H1 (cell line): ENCODE results near the gene TRMT2B. TPM values are rescaled to one million over a fixed set of nuclear protein-coding genes. Genes with fewer than 3 reads are reported as not detected.
"Not testable (repeated sequence)": the region's sequence is repeated elsewhere in the genome, so short reads cannot be mapped to it uniquely, and the experiment has no call there.

ENCODE experiments used
- CTCF ChIA-PET: fragments of 300-600 bp; sonication (Branson Sonifier 250); formaldehyde crosslinking; loops from one replicate; lab custom pipeline; 2021; ENCODE audit not compliant: partially characterized antibody; lab: Charles Lee
- POLR2A ChIA-PET: fragments of 300-600 bp; sonication (Branson Sonifier 250); formaldehyde crosslinking; loops from one replicate; lab custom pipeline; 2021; ENCODE audit warnings: inconsistent platforms; ENCODE audit not compliant: partially characterized antibody; lab: Charles Lee
- DNase-seq, 2 experiments: peaks; one replicate each; pipeline versions ENCODE4 v3.0.0 to v3.0.0-alpha.2; 2010 to 2022; ENCODE audit warnings: low spot score in 2 of 2, low read depth in 1 of 2, mixed read lengths in 1 of 2
- FAIRE-seq: peaks from 2 replicates; lab custom pipeline; 2011; peaks lifted over from hg19 to GRCh38; lab: Jason Lieb, UNC
- H2AFZ ChIP-seq: 2 replicates; pipeline ENCODE4 v1.8.1; 2012; ENCODE audit warnings: low read length, inconsistent platforms
- H2AK5ac ChIP-seq: 2 replicates; pipeline ENCODE4 v1.6.1; 2013; ENCODE audit warnings: low read depth, low read length
- H2BK120ac ChIP-seq: replicated peaks from 2 replicates; pipeline ENCODE3; 2013; ENCODE audit warnings: low read depth, low read length, inconsistent platforms
- H2BK12ac ChIP-seq: 2 replicates; pipeline ENCODE4 v1.6.1; 2013; ENCODE audit warnings: low read depth, low read length
- H2BK15ac ChIP-seq: 2 replicates; pipeline ENCODE4 v1.6.1; 2013; ENCODE audit warnings: low read length
- H2BK20ac ChIP-seq: 2 replicates; pipeline ENCODE4 v1.6.1; 2013; ENCODE audit warnings: low read length
- H2BK5ac ChIP-seq: 2 replicates; pipeline ENCODE4 v1.6.1; 2013; ENCODE audit warnings: low read depth, low read length
- H3K14ac ChIP-seq: 2 replicates; pipeline ENCODE4 v1.6.1; 2013; ENCODE audit warnings: inconsistent platforms; ENCODE audit not compliant: insufficient read length
- H3K18ac ChIP-seq: 2 replicates; pipeline ENCODE4 v1.6.1; 2013; ENCODE audit warnings: low read length; ENCODE audit errors: extremely low read depth
- H3K23ac ChIP-seq: 2 replicates; pipeline ENCODE4 v1.6.1; 2013; ENCODE audit warnings: inconsistent platforms; ENCODE audit not compliant: insufficient read length
- H3K23me2 ChIP-seq: 2 replicates; pipeline ENCODE4 v1.6.1; 2013; ENCODE audit warnings: low read depth, low read length
- H3K27ac ChIP-seq: 2 replicates; pipeline ENCODE4 v1.6.1; 2011; ENCODE audit warnings: low read depth, low read length, inconsistent platforms
- H3K27me3 ChIP-seq, 4 experiments: replicated peaks in 1 of 4; 1 replicate in 1 of 4; 2 replicates in 3 of 4; pipeline versions ENCODE4 v1.6.1 to v1.8.1; 2011 to 2013; ENCODE audit warnings: low read length in 3 of 4, mild to moderate bottlenecking in 3 of 4, inconsistent platforms in 2 of 4, mixed read lengths in 2 of 4, moderate library complexity in 1 of 4; ENCODE audit not compliant: control insufficient read depth in 3 of 4, insufficient read depth in 3 of 4; ENCODE audit errors: extremely low read depth in 1 of 4
- H3K36me3 ChIP-seq, 4 experiments: 2 replicates each; pipeline versions ENCODE4 v1.6.1 to v1.8.1; 2011 to 2013; ENCODE audit warnings: mild to moderate bottlenecking in 4 of 4, low read length in 3 of 4, moderate library complexity in 2 of 4, control low read depth in 1 of 4, inconsistent platforms in 1 of 4; ENCODE audit not compliant: insufficient read depth in 4 of 4, control insufficient read depth in 2 of 4
- H3K4ac ChIP-seq: replicated peaks from 2 replicates; pipeline ENCODE3; 2013; ENCODE audit warnings: low read length, low read depth, mixed read lengths, inconsistent platforms; ENCODE audit not compliant: insufficient read length
- H3K4me1 ChIP-seq, 4 experiments: replicated peaks in 1 of 4; 1 replicate in 1 of 4; 2 replicates in 3 of 4; pipeline versions ENCODE4 v1.6.1 to v1.8.1; 2011 to 2013; ENCODE audit warnings: low read length in 3 of 4, inconsistent platforms in 2 of 4, mixed read lengths in 1 of 4; ENCODE audit not compliant: insufficient read depth in 4 of 4, control insufficient read depth in 3 of 4
- H3K4me2 ChIP-seq, 2 experiments: 2 replicates each; pipeline versions ENCODE4 v1.6.1 to v1.8.1; 2011 to 2013; ENCODE audit warnings: low read depth in 2 of 2, low read length in 2 of 2, control low read depth in 1 of 2, inconsistent platforms in 1 of 2, mild to moderate bottlenecking in 1 of 2; ENCODE audit not compliant: insufficient read depth in 1 of 2
- H3K4me3 ChIP-seq, 4 experiments: fragments of 200-600, 300-600 bp in 1 of 4; sonication (generic), shearing (Covaris generic), sonication (Bioruptor Twin) in 1 of 4; 2 replicates each; pipeline versions ENCODE4 v1.5.1 to v1.8.1; 2011 to 2016; ENCODE audit warnings: low read length in 4 of 4, low read depth in 3 of 4, control low read depth in 2 of 4, inconsistent platforms in 2 of 4, mild to moderate bottlenecking in 2 of 4, mixed read lengths in 1 of 4, moderate library complexity in 1 of 4; ENCODE audit not compliant: insufficient read depth in 2 of 4; ENCODE audit errors: extremely low read depth in 1 of 4
- H3K56ac ChIP-seq: replicated peaks from 2 replicates; pipeline ENCODE3; 2013; ENCODE audit warnings: low read depth, mild to moderate bottlenecking, mixed read lengths, low read length, inconsistent platforms; ENCODE audit not compliant: insufficient read length
- H3K79me1 ChIP-seq: 2 replicates; pipeline ENCODE4 v1.6.1; 2013; ENCODE audit warnings: low read depth, low read length, control low read depth
- H3K79me2 ChIP-seq, 2 experiments: 2 replicates each; pipeline versions ENCODE4 v1.6.1 to v1.8.1; 2012 to 2013; ENCODE audit warnings: low read length in 2 of 2, mild to moderate bottlenecking in 2 of 2, inconsistent platforms in 1 of 2; ENCODE audit not compliant: insufficient read depth in 2 of 2, control insufficient read depth in 1 of 2
- H3K9ac ChIP-seq, 4 experiments: replicated peaks in 1 of 4; 1 replicate in 1 of 4; 2 replicates in 3 of 4; pipeline versions ENCODE4 v1.6.1 to v1.8.1; 2011 to 2013; ENCODE audit warnings: low read depth in 3 of 4, low read length in 3 of 4, control low read depth in 2 of 4, mild to moderate bottlenecking in 2 of 4, moderate library complexity in 2 of 4, inconsistent platforms in 1 of 4; ENCODE audit errors: extremely low read depth in 1 of 4
- H3K9me3 ChIP-seq, 2 experiments: 2 replicates each; pipeline versions ENCODE4 v1.6.1 to v1.8.1; 2012 to 2013; ENCODE audit warnings: mild to moderate bottlenecking in 2 of 2, moderate library complexity in 2 of 2, control low read depth in 1 of 2, inconsistent platforms in 1 of 2, low read depth in 1 of 2, low read length in 1 of 2, mixed read lengths in 1 of 2; ENCODE audit not compliant: insufficient read depth in 2 of 2
- H4K20me1 ChIP-seq, 2 experiments: replicated peaks in 1 of 2; 2 replicates each; pipeline versions ENCODE3 to v1.8.1; 2011 to 2013; ENCODE audit warnings: inconsistent platforms in 2 of 2, low read length in 2 of 2, mild to moderate bottlenecking in 1 of 2; ENCODE audit not compliant: insufficient read depth in 2 of 2, control insufficient read depth in 1 of 2
- H4K5ac ChIP-seq: 2 replicates; pipeline ENCODE4 v1.6.1; 2013; ENCODE audit warnings: low read length, low read depth, mixed read lengths, inconsistent platforms; ENCODE audit not compliant: insufficient read length
- H4K8ac ChIP-seq: 2 replicates; pipeline ENCODE4 v1.8.0; 2013; ENCODE audit warnings: mild to moderate bottlenecking, moderate library complexity, low read length, inconsistent platforms; ENCODE audit not compliant: insufficient read depth; ENCODE audit errors: extremely low read depth
- H4K91ac ChIP-seq: replicated peaks from 2 replicates; pipeline ENCODE3; 2013; ENCODE audit warnings: low read length, mixed read lengths, inconsistent platforms; ENCODE audit not compliant: insufficient read length
- WGBS, 2 experiments: shearing (Covaris generic) in 1 of 2; methylation state at CpG; one replicate each; pipeline versions ENCODE4 v1.1.6 to v1.1.7; 2013 to 2015; ENCODE audit warnings: low lambda C conversion rate in 2 of 2, mixed read lengths in 2 of 2, inconsistent platforms in 1 of 2, low coverage in 1 of 2, missing lambda C conversion rate in 1 of 2; ENCODE audit not compliant: insufficient replicate concordance in 2 of 2, insufficient coverage in 1 of 2, insufficient read length in 1 of 2; ENCODE audit errors: extremely low coverage in 1 of 2, missing lambda C conversion rate in 1 of 2; 5-methylcytosine and 5-hydroxymethylcytosine counted together
- polyA plus RNA-seq, 7 experiments: library from polyadenylated mRNA; depleted of rRNA in 3 of 7; stranded (reverse) in 5 of 7; unstranded in 2 of 7; fragments of >200 nt in 5 of 7; fragments of 200-250 nt in 2 of 7; gene quantifications; 1 replicate in 5 of 7; 2 replicates in 1 of 7; 4 replicates in 1 of 7; pipeline versions ENCODE4 v1.2.1 to v1.2.3, GENCODE V29; 2011 to 2013; ENCODE audit warnings: missing spikeins in 2 of 7, mixed read lengths in 2 of 7
- total RNA-seq: library from RNA; stranded (reverse); fragmentation: NEBNext Ultra II Directional; extraction: Animal tissue kit (Norgen Biotek cat#: 25700); gene quantifications from 2 replicates; pipeline ENCODE4 v1.2.1, GENCODE V29; 2021

TRMT2B gene
- total and polyA plus RNA-seq, 2 of the 8 experiments (the other 6 are each of a cell fraction or from before 2014, with no cell fraction given): 12.1 to 12.4 TPM

DNA sequence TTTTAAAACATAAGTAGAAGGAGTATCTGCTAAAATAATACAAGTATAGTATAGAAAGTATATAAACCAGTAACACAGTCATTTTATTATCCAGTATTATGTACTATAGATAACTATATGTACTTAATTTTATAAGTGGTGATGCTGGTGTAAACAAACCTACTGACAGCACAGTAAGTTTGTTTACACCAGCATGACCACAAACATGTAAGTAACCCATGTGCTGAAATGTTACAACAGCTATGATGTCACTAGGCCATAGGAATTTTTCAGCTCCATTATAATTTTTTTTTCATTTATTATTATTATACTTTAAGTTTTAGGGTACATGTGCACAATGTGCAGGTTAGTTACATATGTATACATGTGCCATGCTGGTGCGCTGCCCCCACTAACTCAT is 39.9 kb downstream of the TRMT2B start:
- H3K79me2 ChIP-seq, H3K56ac ChIP-seq, POLR2A ChIA-PET, H3K23me2 ChIP-seq, H2BK15ac ChIP-seq, H2BK5ac ChIP-seq, H2AK5ac ChIP-seq, H4K91ac ChIP-seq, H2BK12ac ChIP-seq, H3K4me2 ChIP-seq, H3K27ac ChIP-seq, H3K9ac ChIP-seq, FAIRE-seq, H3K18ac ChIP-seq, H3K9me3 ChIP-seq, H3K79me1 ChIP-seq, H3K23ac ChIP-seq, DNase-seq, CTCF ChIA-PET, H3K27me3 ChIP-seq, H2BK20ac ChIP-seq, H4K20me1 ChIP-seq, H3K14ac ChIP-seq, H4K8ac ChIP-seq, H3K4me1 ChIP-seq, H4K5ac ChIP-seq, H3K4me3 ChIP-seq, H2AFZ ChIP-seq, H2BK120ac ChIP-seq, H3K4ac ChIP-seq: not testable (repeated sequence)
- peaks cover 0 to 17% (median 1%) of the 10 kb centered on the region in 4 experiments; a peak in 2 of 8 replicates for H3K36me3 ChIP-seq
- no CpG with 5 or more reads among the region's 1 CpG for WGBS, 2 experiments
